Stimulated activated CD8-positive, alpha-beta memory T cell treated with anti-CD3 and anti-CD28 coated beads, Interleukin-12 subunit alpha, Interleukin-12 subunit beta, amount 100 ng/mL, for 4 hours (primary cell): Measurements from ENCODE around the gene RNU6-8.

ENCODE experiments used
- DNase-seq: peaks from one replicate; pipeline ENCODE4 v3.0.0-alpha.2; 2020; ENCODE audit warnings: low read depth

The RNU6-8 gene

GRCh38 chr14:32203928-32204357, 874 bp upstream of the RNU6-8 start:
- DNase-seq: no peak

GRCh38 chr14:32202491-32202997, 525 bp downstream of the RNU6-8 start:
- DNase-seq: no peak

DNA sequence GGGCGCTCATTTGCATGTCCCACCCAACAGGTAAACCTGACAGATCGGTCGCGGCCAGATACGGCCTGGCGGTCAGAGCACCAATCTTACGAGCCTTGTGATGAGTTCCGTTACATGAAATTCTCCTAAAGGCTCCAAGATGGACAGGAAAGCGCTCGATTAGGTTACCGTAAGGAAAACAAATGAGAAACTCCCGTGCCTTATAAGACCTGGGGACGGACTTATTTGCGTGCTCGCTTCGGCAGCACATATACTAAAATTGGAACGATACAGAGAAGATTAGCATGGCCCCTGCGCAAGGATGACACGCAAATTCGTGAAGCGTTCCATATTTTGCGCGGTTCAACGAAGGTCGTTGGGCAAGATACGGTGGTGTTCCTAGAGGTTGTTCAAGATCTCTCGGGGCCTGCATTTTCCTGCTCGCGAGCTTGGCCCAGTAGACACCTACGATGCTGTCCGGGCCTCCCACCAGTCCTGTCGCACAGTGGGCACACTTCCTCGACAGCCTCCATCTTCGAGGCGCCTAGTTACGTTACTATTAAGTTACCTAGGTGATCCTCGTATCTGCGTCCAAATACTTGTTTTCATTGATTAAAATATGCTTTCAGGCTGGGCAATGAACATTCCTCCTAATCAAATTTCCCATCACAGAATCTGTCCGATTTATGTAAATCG, 1.1 kb downstream of the RNU6-8 start, which contains the start of gene RNU6-7:
Gene RNU6-7, plus strand, starts transcription at position 230 of the 675 bp plus-strand sequence.
- DNase-seq: no peak

DNA sequence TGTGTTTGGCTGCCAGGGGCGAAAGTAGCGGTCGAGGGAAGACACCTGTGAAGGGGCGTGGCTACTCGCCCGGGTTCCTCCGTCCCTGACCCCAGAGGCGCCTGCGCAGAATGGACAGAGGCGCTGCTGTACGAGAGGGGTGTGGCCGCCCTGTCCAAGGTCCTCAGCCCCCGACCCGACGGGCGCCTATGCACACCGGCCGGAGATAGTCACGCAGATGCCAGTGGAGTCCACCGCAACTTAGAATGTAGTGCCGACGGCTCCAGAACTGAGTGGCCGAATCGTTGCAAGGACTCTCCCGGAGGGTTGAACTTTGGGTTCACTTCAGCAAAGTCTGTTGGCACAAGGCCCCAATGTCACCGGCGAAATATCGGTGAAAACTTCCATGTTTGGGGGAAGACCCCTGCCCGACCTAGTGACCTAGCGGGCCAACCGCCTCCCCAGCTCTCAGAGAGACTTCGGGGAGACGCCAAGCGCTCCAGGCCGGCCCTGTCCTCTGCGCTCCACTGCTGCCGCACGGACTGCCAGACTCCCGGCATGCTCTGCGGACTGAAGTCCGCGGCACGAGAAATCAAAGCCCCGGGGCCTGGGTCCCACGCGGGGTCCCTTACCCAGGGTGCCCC, 1.8 kb downstream of the RNU6-8 start:
- DNase-seq: peak; percentile 60

GRCh38 chr14:32200368-32201192, 2.5 kb downstream of the RNU6-8 start:
- no peak for DNase-seq

- DNase-seq: no peak
Observed at GRCh38 chr14:32197919-32198318, 5.2 kb downstream of the RNU6-8 start.

DNA sequence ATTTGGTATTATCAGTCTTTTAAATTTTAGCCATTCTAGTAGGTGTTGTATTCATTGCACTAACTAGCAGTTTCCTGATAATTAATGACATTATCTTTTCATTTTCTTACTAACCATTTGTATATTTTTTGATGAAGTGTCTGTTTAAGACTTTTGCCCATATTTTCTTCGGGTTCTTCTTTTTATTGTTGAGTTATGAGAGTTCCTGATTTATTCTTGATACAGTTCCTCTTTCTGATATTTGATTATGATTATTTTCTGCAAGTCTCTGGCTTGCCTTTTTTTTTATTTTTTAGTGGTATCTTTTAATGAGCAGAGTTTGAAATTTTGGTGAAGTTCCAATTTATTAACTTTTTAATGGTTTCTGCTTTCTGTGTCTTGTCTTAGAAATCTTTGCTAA, 7.4 kb downstream of the RNU6-8 start:
- DNase-seq: no peak

GRCh38 chr14:32193532-32193931, 9.5 kb downstream of the RNU6-8 start:
- DNase-seq: no peak

DNA sequence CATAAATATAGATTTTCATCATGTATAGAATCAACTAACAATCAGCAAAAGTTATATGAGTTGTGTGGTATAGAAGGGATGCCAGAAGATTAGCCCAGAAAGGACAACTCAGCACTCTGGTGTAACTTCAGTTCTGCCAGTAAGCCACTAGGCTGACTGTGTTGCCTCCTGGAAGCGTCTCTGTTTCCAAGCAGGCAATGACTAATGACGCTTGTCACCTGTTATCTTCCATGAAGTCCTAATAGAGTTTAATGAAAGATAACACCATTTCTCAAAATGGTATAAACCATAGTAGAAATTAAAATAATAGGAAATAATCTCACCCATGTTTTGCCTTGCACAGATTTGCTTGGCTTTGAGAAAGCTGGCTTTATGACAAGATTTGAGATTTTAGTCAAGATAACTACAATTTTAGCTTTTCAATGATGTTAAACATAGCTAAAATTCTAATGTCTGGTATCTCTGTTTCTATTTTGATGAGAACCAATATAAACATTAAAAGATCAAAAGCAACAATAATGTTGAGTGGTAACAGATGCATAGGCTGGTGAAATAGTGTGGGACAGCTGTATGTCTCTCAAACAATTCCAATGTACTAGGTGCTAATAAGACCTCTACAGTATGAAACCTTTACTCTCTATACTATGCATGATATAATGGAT, 10.2 kb downstream of the RNU6-8 start:
- DNase-seq: no peak

GRCh38 chr14:32190673-32191072, 12.4 kb downstream of the RNU6-8 start:
- no peak for DNase-seq

DNA sequence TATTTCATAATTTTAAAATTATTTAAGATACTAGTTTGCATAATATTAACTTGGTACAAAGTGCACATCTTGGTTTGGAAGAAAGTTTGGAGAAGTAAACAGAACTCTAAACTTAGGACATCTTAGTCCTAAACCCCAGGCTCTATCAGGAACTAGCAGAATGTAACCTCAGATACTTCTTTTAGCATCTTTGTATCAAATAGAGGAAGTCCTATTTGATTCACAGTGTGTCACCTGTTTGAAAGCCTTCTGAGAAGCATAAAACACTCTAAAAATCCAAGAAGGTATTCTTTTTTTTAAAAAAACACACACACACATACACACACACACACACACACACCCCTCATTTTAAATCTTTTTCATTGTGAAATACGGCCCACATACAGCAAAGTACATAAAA, 13.3 kb downstream of the RNU6-8 start:
- DNase-seq: no peak

DNA sequence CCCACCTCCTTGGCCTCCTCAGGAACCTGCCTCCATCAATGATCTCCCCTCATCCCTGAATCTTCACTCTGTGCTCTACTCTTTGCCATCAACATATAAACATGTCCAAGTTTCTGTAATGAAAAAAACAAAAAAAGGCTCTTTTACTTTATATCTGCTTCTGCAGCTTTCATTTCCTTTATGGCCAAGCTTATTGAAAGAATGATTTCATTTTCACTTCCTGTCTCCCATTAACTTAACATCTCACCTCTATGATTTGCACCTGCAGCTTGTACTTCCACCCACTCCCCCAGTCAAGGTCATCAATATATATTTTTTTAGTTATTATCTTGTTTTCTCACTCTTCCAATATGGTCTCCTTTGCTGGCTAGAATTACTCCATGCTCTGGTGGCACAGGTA, 16.8 kb downstream of the RNU6-8 start:
- DNase-seq: no peak

DNA sequence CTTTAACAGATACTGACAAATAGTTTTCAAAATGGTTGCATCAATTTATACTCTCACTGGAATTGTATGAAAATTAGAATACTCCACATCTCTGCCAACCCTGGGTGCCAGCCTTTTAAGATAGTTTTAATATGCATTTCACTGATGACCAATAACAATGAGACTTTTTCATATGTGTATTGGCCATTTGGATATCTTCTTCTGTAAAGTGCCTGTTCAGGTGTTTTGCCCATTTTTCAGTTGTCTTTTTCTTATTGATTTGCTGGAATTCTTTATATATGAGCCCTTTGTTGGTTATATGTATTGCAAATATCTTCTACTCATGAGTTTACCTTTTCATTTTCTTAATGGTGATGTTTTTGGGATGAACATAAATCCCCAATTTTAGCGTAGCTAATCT, 18.0 kb downstream of the RNU6-8 start:
- no peak for DNase-seq

- DNase-seq: no peak
Observed at GRCh38 chr14:32183151-32184058, 19.7 kb downstream of the RNU6-8 start.

DNA sequence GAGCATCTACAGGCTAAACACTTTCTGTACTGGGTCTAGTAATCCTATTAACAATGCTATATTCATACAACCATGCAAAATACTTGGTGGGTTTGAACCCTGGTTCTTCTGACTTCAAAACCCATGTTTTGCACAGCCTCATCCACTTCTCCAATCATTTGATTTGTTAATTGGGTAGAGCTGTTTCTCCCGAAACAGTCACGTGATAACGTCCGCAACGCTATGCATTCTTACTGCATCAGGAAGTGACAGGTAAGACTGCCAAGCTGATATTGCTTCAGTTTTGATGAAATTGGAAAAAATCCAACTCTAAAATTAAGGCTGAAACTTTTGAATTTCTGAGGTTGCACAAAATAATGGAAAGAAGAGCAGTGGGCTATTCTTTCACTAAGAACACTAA, 31.6 kb downstream of the RNU6-8 start:
- DNase-seq: no peak

GRCh38 chr14:32169191-32169590, 33.9 kb downstream of the RNU6-8 start:
- DNase-seq: no peak

DNA sequence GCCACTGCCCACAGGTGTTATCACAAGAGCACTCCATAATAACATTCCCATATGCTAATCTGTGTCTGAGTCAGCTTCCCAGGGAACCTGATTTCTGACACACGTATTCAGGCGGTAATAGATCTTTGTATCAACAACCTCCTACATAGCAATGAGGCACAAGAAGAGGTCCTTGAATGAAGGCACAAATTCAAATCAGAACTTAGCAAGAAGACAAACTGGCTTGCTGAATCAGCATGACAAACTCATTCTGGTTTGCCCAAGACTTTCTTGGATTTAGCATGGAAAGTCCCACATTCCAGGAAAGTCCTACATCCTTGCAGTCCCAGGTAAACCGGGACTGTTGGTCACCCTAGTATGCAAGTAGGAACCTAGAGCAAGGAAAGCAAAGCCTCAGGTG, 35.2 kb downstream of the RNU6-8 start:
- DNase-seq: no peak

DNA sequence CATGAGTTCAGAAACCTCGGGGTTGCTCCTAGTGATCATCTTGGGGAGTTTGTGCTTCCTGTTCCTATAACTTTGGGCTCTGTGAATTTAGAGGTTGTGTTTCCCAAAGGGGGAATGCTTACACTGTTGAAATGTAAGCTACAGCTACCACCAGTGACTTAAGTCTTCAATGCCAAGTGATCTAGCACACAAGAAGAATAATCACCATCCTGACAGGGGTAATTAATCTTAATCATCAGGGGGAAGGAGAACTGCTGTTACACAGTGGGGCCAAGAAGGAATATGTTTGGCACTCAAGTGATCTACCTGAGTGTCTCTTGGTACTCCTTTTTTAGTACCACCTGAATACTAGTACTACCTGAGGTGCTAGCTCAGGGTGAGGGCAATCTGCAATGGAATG, 36.1 kb downstream of the RNU6-8 start:
- DNase-seq: no peak

DNA sequence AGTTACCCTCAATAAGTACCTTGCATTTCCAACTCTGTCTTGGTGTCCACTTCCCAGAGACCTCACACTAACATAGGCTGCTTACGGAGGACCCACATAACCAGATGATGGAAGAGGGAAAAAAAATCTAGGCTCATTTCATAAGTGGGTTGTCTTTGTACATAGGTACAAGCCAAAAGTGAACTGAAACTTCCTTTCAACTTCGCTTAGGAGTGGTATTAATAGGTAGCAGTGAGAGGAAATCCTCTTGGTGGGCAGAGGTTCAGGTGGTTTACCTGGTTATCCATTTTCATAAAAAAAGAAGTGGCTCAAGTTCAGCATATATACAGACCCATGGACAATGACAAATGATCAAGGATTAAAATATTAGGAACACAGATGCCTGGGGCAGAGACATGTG, 37.0 kb downstream of the RNU6-8 start:
- DNase-seq: no peak
